Thymus (tissue), 11 donors: Measurements from ENCODE around the gene LRRC4C. TPM values are rescaled to one million over a fixed set of nuclear protein-coding genes. Genes with fewer than 3 reads are reported as not detected.

Experiments
- DNase-seq, 9 donors: peaks; one replicate each; pipeline ENCODE4 v3.0.0-alpha.2; 2013; ENCODE audit warnings: low spot score in 9 of 9, low read depth in 6 of 9, missing footprints in 1 of 9
- H3K27ac ChIP-seq, 2 donors: one replicate each; pipeline ENCODE4 v1.5.1; 2013; ENCODE audit warnings: control low read depth in 1 of 2, low read depth in 1 of 2, low read length in 1 of 2, mild to moderate bottlenecking in 1 of 2, moderate library complexity in 1 of 2
- H3K27me3 ChIP-seq, 2 donors: one replicate each; pipeline ENCODE4 v1.5.1; 2013; ENCODE audit warnings: low read length in 1 of 2; ENCODE audit not compliant: control insufficient read depth in 2 of 2, insufficient read depth in 1 of 2
- H3K36me3 ChIP-seq, 2 donors: one replicate each; pipeline ENCODE4 v1.5.1; 2013; ENCODE audit warnings: low read length in 1 of 2, mild to moderate bottlenecking in 1 of 2, moderate library complexity in 1 of 2; ENCODE audit not compliant: control insufficient read depth in 2 of 2, insufficient read depth in 2 of 2
- H3K4me1 ChIP-seq, 2 donors: one replicate each; pipeline ENCODE4 v1.5.1; 2013; ENCODE audit warnings: low read length in 2 of 2; ENCODE audit not compliant: control insufficient read depth in 2 of 2, insufficient read depth in 2 of 2
- H3K4me3 ChIP-seq, 2 donors: one replicate each; pipeline ENCODE4 v1.5.1; 2013; ENCODE audit warnings: low read length in 2 of 2, control low read depth in 1 of 2, mild to moderate bottlenecking in 1 of 2
- H3K9me3 ChIP-seq, 2 donors: one replicate each; pipeline ENCODE4 v1.5.1; 2013; ENCODE audit warnings: low read length in 1 of 2, mild to moderate bottlenecking in 1 of 2; ENCODE audit not compliant: control insufficient read depth in 2 of 2, insufficient read depth in 1 of 2
- WGBS: extraction: QIAGEN DNeasy Blood & Tissue Kit; methylation state at CpG from one replicate; pipeline ENCODE4 v1.1.7; 2013; 5-methylcytosine and 5-hydroxymethylcytosine counted together
- polyA plus RNA-seq: library from polyadenylated mRNA; stranded (reverse); fragments of 200-250 nt; gene quantifications from one replicate; pipeline ENCODE4 v1.2.3, GENCODE V29; 2013
- total RNA-seq: library from RNA; stranded (reverse); fragments of 120-200 nt; gene quantifications from one replicate; pipeline ENCODE4 v1.2.4, GENCODE V29; 2013
- donor health status: healthy.

LRRC4C gene
- total and polyA plus RNA-seq, 2 donors, result 0.30 to 1.6 TPM

DNA sequence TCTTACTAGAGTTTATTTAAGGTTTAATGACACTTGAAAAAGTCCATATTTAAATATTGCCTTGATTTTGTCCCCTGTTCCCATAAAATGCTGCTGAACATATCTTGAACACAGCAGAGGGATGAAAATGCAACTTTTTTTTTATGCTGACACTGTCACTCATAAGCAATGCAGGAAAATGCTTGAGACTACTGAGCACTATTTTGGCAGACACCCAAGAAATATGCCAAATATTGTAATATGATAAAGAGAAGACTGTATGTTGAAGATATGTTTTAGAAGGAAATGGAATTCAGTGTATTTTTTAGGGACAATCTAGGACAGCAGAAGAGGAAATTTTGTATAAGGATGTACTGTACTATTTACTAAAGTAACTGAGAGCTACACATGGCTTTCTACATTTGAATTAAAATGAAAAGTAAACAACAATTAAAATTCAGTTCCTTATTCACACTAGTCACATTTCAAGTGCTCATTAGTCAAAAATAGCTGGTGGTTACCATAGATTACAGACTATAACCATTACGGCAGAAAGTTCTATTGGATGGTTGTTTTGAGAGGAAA, 58.6 kb downstream of the LRRC4C start:
- Histone ChIP-seq H3K9me3 (no peaks in the 10 kb centered on the region), H3K27ac (no peak overlapping the region), H3K4me3 (no peak overlapping the region), H3K4me1 (no peaks in the 10 kb centered on the region), H3K36me3 (no peaks in the 10 kb centered on the region), H3K27me3 (no peaks in the 10 kb centered on the region)
- no peak for DNase-seq
- 94% methylated on average over 1 of the region's 1 CpG for WGBS

DNA sequence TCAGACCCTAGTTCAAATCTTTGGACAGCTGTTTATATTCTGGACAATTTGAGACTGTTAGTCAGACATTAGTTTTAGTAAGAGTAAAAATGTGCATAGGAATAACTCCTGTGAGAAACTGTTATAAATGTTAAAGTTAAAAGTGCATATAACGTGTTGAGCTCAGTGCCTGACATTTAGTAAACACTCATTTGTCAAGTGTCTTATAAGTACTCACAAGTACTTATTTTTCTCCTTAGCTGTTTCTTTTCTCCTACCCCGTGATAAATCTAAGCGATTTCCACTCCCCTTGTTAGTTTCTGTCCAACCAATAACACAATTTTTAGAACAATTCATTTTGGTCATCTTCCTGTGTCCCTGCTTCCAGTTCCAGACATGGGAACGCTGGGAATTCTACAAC, 59.3 kb downstream of the LRRC4C start:
- Histone ChIP-seq H3K4me1 (no peaks in the 10 kb centered on the region), H3K27me3 (no peaks in the 10 kb centered on the region), H3K4me3 (no peak overlapping the region), H3K9me3 (no peaks in the 10 kb centered on the region), H3K36me3 (no peaks in the 10 kb centered on the region), H3K27ac (no peak overlapping the region)
- 61% methylated on average over 4 of the region's 4 CpGs for WGBS
- no peak for DNase-seq

DNA sequence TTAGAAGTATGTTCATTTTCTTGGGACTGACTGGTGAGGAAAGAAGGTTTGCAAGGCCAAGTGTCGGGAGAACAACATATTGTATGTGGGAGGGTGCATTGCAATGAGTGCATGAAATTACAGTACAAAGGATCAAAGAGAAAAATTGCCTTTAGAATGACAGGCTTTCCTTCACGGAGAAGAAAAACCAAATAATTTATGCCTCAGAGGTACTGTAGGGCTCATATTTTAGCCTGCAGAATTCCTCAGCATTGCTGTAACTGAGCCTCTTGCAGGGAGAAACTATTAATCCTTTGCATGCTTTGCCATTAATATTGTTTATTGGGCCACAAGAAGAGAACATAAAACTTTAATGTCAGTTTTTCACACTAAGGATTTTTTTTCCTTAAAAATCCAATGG, 60.1 kb downstream of the LRRC4C start:
- Histone ChIP-seq H3K9me3 (no peaks in the 10 kb centered on the region), H3K36me3 (no peaks in the 10 kb centered on the region), H3K4me1 (no peaks in the 10 kb centered on the region), H3K27me3 (no peaks in the 10 kb centered on the region), H3K4me3 (no peak overlapping the region), H3K27ac (no peak overlapping the region)
- 83% methylated on average over 2 of the region's 2 CpGs for WGBS
- DNase-seq, result no peak

DNA sequence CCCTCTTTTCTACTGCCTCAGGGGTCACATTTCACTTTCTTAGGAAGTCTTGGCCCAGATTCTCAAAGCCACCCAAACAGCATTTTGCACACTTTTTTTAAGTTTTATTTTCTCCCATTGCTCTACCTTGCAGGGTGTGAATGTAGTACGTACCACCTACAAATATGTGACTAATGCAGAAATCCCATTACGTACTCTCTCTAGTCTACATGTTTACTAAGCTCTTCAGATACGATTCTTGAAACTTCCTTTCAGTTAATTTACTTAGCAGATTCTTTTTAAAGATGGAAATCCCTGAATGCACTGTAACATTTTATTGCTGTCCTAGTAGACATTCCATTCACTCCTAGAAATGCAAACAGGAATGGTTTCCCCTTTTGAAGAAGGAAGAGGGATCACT, 61.3 kb downstream of the LRRC4C start:
- 92% methylated on average over 3 of the region's 3 CpGs for WGBS

DNA sequence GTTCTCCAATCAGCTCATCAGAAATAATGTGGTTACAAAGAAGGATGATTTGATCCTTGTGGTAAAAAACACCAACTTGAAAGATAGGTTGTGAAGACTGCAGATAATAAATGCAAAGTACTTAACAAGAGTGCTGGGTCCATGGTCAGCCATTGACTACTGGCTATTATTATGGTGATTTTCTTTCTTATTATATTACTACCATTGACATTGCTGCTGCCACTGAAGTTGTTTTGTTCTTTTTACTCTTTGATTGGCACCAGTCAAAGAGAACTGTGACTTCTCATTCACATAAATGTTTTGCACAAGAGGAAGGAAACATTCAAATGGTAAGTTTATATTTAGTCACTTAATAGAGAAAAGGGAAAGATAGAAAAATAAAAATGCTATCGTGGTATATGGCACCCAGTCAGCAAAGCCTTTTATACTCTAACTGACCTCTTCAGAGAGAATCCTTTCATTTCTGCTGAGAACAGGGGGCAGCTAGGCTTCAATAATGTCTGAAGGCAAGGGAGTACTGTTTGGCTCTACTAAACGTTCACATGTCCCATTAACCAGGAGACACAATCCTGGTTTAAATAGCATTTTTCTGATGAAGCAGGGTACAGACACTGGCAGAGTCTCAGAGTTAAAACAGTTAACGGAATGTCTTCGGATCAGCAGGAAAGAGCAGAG, 64.8 kb downstream of the LRRC4C start:
- Histone ChIP-seq H3K27me3 (no peaks in the 10 kb centered on the region), H3K36me3 (no peaks in the 10 kb centered on the region), H3K9me3 (no peaks in the 10 kb centered on the region), H3K27ac (no peak overlapping the region), H3K4me1 (no peaks in the 10 kb centered on the region), H3K4me3 (no peak overlapping the region)
- WGBS, result 65% methylated on average over 4 of the region's 4 CpGs
- DNase-seq, result no peak

More for the DNA sequence above, 61.3 kb downstream of the LRRC4C start:
- Histone ChIP-seq H3K4me3 (no peak overlapping the region), H3K36me3 (no peaks in the 10 kb centered on the region), H3K4me1 (no peaks in the 10 kb centered on the region), H3K27me3 (no peaks in the 10 kb centered on the region), H3K27ac (no peak overlapping the region), H3K9me3 (no peaks in the 10 kb centered on the region)
- no peak for DNase-seq

DNA sequence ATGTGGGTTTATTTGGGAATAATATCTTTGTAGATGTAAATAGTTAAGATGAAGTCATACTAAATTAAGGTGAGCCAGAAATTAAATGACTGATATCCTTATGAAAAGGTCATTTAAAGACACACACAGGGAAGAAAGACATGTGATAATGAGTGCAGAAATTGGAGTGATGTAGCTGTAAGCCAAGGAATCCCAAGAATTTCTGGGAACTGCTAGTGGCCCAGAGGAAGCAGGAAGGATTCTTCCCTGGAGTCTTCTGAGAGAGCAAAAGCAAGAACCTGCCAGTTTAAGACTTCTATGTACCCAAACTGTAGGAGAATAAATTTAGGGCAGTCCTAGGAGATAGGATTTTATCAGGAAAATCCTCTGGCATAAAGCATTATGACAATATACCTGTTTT, 66.9 kb downstream of the LRRC4C start:
- DNase-seq, result no peak
- no peaks in the 10 kb centered on the region for H3K27me3 ChIP-seq

DNA sequence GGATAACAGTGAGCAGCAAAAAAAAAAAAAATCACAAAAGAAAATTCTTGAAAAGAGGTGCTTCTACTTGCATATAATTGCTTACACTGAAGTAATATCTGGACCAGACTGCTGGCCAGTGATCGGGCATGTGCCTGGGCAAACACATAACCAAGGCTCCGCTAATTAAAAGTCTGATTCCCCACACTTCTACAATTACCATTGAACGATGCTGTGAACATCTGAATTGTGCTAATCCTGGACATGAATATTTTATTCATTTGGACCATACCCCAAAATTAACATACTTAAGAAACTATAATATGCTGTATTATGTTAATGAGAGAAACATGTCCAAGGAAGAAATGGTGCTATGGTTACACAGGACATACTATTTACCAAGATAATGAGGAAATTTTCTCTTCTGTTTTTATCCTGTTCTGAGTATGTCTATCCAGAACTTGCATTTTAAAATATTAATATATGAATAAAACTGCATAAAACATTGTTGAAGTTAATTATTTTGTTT, 69.8 kb downstream of the LRRC4C start:
- no peaks in the 10 kb centered on the region for H3K27me3 ChIP-seq
- H3K36me3 ChIP-seq, result no peaks in the 10 kb centered on the region
- 93% methylated on average over 3 of the region's 3 CpGs for WGBS
- no peaks in the 10 kb centered on the region for H3K4me1 ChIP-seq
- DNase-seq, result no peak
- H3K27ac ChIP-seq, result no peak overlapping the region
- H3K4me3 ChIP-seq, result no peak overlapping the region
- H3K9me3 ChIP-seq, result no peaks in the 10 kb centered on the region

More for the DNA sequence above, 66.9 kb downstream of the LRRC4C start:
- no peaks in the 10 kb centered on the region for H3K4me1 ChIP-seq
- no peak overlapping the region for H3K4me3 ChIP-seq
- H3K9me3 ChIP-seq, result no peaks in the 10 kb centered on the region
- H3K27ac ChIP-seq, result no peak overlapping the region
- no peaks in the 10 kb centered on the region for H3K36me3 ChIP-seq

DNA sequence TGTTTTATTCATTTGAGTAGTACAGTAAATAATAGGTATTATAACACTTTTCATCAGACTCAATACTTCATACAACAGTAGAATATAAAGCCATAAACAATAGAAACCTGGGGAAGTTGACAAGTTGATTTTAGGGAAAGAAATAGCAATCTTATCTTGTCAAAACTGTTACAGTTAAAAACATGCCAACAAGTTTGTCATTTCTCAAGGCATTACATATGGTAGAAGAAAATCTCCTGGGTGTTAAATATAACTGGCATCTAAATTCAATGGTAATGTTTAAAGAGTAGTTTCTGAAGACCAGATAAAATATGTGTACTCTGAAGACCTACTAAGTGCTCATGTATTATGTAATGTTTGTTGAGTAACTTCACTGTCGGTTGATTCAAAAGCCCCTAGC, 75.1 kb downstream of the LRRC4C start:
- WGBS, result 92% methylated on average over 1 of the region's 1 CpG
- no peak for DNase-seq
- Histone ChIP-seq H3K27me3 (no peaks in the 10 kb centered on the region), H3K4me1 (no peaks in the 10 kb centered on the region), H3K9me3 (no peaks in the 10 kb centered on the region), H3K4me3 (no peak overlapping the region), H3K27ac (no peak overlapping the region), H3K36me3 (no peaks in the 10 kb centered on the region)

DNA sequence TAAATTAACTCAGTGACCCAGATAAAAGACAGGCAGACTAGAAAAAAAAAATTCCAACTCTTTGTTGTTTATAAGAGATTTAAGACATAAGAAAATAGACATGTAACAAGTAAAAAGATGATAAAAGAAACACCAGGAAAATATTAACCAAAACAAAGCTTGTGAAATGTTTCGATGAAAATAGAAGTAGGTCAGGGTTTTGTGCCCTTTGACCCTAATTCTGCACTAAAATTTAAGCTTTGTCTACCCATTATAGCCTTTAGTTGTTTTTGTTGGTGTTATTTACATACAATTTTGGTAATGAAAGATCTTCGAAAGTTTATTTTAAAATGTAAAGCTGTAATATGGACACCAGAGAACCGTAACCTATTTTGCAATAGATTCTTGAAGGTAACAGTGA, 75.7 kb downstream of the LRRC4C start:
- H3K9me3 ChIP-seq, result no peaks in the 10 kb centered on the region
- no peaks in the 10 kb centered on the region for H3K27me3 ChIP-seq
- WGBS, result 96% methylated on average over 3 of the region's 3 CpGs

More for the DNA sequence above, 75.7 kb downstream of the LRRC4C start:
- H3K27ac ChIP-seq, result no peak overlapping the region
- DNase-seq, result no peak
- H3K4me3 ChIP-seq, result no peak overlapping the region
- no peaks in the 10 kb centered on the region for H3K4me1 ChIP-seq
- no peaks in the 10 kb centered on the region for H3K36me3 ChIP-seq
